DMS79 (cell line): ENCODE measurements around the gene RAB11FIP2.
"Not testable (repeated sequence)": the region's sequence is repeated elsewhere in the genome, so short reads cannot be mapped to it uniquely, and the experiment has no call there.

ENCODE experiments used
- DNase-seq: peaks from one replicate; lab custom pipeline; 2025; lab: John Stamatoyannopoulos, UW

The RAB11FIP2 gene

GRCh38 chr10:118046395-118047156 is at the start of gene RAB11FIP2:
Gene RAB11FIP2 (minus strand): TSS chr10:118046941. CDS start chr10:118046163, 778 bp downstream.
- peak; percentile 63 for DNase-seq

- no peak for DNase-seq
Measured at GRCh38 chr10:118096022-118096421, 49.3 kb upstream of the RAB11FIP2 start.

GRCh38 chr10:118092209-118092608 is 45.5 kb upstream of the RAB11FIP2 start:
- DNase-seq, result no peak

- no peak for DNase-seq
Measured at GRCh38 chr10:118080817-118081216, 34.1 kb upstream of the RAB11FIP2 start.

GRCh38 chr10:118076705-118077104 is 30.0 kb upstream of the RAB11FIP2 start:
- no peak for DNase-seq

- DNase-seq, result no peak
Measured at GRCh38 chr10:118072840-118073239, 26.1 kb upstream of the RAB11FIP2 start.

- DNase-seq, result not testable (repeated sequence)
Measured at GRCh38 chr10:118067389-118067788, 20.6 kb upstream of the RAB11FIP2 start.

GRCh38 chr10:118062798-118063238 is 16.1 kb upstream of the RAB11FIP2 start:
- DNase-seq, result no peak

GRCh38 chr10:118058371-118058770 is 11.6 kb upstream of the RAB11FIP2 start:
- DNase-seq, result no peak

- DNase-seq, result no peak
Measured at GRCh38 chr10:118057361-118057760, 10.6 kb upstream of the RAB11FIP2 start.

- no peak for DNase-seq
Measured at GRCh38 chr10:118054383-118054782, 7.6 kb upstream of the RAB11FIP2 start.

GRCh38 chr10:118052816-118053215 is 6.1 kb upstream of the RAB11FIP2 start:
- no peak for DNase-seq

- DNase-seq, result no peak
Measured at GRCh38 chr10:118047880-118048279, 1.1 kb upstream of the RAB11FIP2 start.

- no peak for DNase-seq
Measured at GRCh38 chr10:118047157-118047719, 497 bp upstream of the RAB11FIP2 start.

- peak; percentile 2 for DNase-seq
Measured at GRCh38 chr10:118045837-118046394, 825 bp downstream of the RAB11FIP2 start.

- DNase-seq, result no peak
Measured at GRCh38 chr10:118045158-118045836, 1.4 kb downstream of the RAB11FIP2 start.

GRCh38 chr10:118042827-118043242 is 3.9 kb downstream of the RAB11FIP2 start:
- DNase-seq, result no peak

GRCh38 chr10:118042336-118042735 is 4.4 kb downstream of the RAB11FIP2 start:
- DNase-seq, result no peak

- DNase-seq, result no peak
Measured at GRCh38 chr10:118041316-118041715, 5.4 kb downstream of the RAB11FIP2 start.

- DNase-seq, result no peak
Measured at GRCh38 chr10:118036281-118036875, 10.4 kb downstream of the RAB11FIP2 start.

- no peak for DNase-seq
Measured at GRCh38 chr10:118035354-118036005, 11.3 kb downstream of the RAB11FIP2 start.

- no peak for DNase-seq
Measured at GRCh38 chr10:118034791-118035261, 11.9 kb downstream of the RAB11FIP2 start.
